Epithelial cell of alveolus of lung (primary cell): Measurements from ENCODE around the gene NIFK. TPM values are rescaled to one million over a fixed set of nuclear protein-coding genes. Genes with fewer than 3 reads are reported as not detected.

Experiments used
- total RNA-seq: library from RNA; depleted of rRNA; stranded (reverse); fragments of >200 nt; gene quantifications from 2 replicates; pipeline ENCODE4 v1.2.1, GENCODE V29; 2015

Gene NIFK
- 42.8 and 50.5 TPM in 2 replicates for total RNA-seq

DNA sequence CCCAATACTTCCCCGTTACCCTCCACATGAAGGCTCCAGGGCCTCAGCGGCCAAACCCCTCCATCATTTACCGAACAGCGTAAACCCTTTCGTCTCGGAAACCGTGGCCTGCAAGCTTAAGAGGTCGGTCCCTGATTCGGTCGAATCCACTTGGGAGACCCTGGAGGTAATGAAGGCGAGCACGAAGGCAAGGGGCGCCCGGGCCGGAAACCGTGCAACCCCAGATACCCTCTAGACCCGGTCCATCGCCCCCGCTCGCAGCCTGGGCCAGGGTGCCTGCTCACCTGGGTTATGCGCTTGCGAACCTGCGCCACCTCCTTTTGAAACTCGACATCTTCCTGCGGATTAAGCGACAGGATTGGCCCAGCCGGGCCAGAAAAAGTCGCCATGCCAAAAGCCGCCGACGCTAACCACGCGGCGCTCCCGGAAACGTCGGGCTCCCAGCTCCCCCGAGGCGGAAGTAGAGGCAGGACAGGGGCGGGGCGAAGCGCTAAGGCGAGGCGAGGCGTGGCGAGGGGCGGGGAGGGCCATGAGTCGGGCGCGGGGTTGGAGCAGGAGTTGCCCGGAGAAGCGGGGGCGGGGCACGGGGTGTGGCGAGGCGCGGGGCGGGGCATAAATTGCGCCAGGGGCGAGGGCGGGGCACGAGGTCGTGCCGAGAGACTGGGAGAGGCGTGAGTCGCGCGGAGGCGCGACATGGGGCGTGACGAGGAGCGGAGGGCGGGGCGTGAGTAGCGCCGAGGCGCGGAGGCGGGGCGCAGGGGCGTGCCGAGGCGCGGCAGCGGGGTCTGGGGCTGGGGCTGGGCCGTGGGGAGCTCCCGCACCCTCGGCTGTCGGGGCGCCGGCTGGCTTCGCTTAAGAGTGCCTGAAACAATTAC lies at the start of gene NIFK:
NIFK (minus strand) TSS at position 414 of the 875 bp plus-strand sequence; CDS start at position 389, 25 bp downstream.

DNA sequence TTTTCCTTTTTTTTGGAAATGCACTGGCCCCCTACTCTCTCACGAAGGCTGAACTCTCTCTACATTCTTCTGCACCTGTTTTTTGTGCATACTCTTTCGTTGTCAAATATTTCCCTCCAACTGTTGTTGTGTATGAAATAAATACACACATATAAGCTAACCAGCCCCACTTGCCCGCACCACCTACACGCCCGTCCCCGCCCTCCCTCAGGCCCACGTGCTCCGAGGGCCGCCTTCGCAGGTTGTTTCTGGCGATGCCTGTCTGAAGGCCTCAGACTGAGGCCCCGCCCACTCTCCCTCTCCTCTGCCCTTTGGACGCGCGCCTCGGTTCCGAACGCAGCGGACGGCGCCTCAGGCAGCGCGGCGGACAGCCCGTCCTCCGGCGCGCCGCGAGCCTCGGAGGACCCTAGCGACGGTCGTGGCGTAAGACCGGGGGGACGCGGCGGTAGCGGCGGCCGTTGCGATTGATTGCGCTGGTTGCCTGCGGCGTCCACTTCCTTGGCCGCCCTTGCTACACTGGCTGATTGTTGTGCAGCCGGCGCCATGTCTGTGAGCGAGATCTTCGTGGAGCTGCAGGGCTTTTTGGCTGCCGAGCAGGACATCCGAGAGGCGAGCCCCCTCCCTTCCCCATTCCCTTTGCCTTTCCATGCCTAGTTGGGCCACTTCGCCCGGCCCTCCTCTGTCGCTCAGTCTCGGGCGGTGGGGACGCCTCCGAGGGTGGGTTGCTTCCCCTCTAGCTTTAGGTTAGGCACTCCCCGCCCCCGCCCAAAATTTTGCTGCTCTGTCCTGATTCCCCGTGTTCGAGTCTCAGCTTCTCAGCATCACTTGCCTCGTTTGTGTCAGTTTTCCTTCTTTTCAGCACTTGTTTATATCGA lies 18.8 kb upstream of the NIFK start, which contains the start of gene TSN:
TSN (plus strand) TSS at position 415 of the 875 bp plus-strand sequence; CDS start at position 544, 129 bp downstream.

Other genes with a start within 250 kb of the NIFK start
- under 0.01 TPM in 1 of 2 replicates, not detected in the other for gene RNU4ATAC, start 206.0 kb downstream of the NIFK start, total RNA-seq
- 27.4 and 28.0 TPM in 2 replicates for gene CLASP1, start 87.4 kb downstream of the NIFK start, total RNA-seq
- gene TSN, start 18.8 kb upstream of the NIFK start, total RNA-seq = 37.8 and 38.3 TPM in 2 replicates